ENCODE results near the gene TEKT3. TPM values are rescaled to one million over a fixed set of nuclear protein-coding genes. Genes with fewer than 3 reads are reported as not detected.

The TEKT3 gene
- total RNA-seq, 4 donors from 2014 or later = not detected

DNA sequence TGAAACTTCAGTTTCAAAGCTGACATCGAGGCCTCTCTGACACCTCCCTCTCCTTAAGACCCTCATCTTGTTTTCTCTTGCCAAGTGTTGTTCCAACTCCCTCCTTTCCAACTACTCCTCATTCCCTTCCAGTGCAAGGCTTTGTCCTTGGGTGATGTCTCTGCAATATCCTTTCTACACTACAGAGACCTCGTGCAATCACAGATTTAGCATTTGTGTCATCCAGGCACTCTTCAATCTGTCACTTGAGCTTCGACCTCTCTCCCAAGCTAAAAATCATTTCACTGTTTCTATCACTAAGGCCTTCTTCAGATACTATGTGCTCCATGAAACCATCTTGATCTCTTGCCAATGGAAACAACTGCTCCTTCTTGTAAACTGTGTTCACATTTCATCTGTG lies 31.6 kb downstream of the TEKT3 start:
- Histone ChIP-seq H3K27me3 (no peaks in the 10 kb centered on the region), H3K4me1 (peaks cover 0 to 23% (median 7%) of the 10 kb centered on the region in 4 donors), H3K27ac (replicated peaks in 1 of 4) (no peak overlapping the region), H3K4me3 (no peak overlapping the region), H3K9me3 (no peaks in the 10 kb centered on the region), H3K36me3 (no peaks in the 10 kb centered on the region)
- 53% methylated on average over 3 of the region's 3 CpGs for WGBS
- DNase-seq (ENCODE audit: extremely low spot score) = peak; percentile 62
- intact Hi-C loops (cut with DNase I) = no loop called here
- TF ChIP-seq POLR2AphosphoS5 (IDR thresholded peaks at IDR 0.05) (no peak), POLR2A (IDR thresholded peaks at IDR 0.05; ENCODE audit: low read depth) (no peak)

DNA sequence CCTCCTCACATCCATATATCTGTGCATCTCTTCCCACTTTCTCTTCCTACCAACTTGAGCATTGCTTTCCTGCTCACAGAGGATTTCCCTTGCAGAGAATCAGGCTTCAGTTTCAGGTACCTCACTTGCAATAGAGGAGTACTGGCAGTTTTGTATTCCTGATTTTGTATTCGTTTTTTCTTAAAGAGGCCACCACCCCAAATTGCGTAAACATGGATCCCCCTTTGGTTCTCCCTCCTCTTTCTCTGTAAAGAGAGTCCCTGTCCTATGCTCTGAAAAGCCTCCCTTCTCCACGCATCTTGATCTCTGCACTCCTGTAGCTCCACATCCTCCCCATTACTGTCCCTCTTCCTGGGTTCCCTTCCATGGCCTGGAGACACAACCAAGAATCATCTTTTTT lies 32.2 kb downstream of the TEKT3 start:
- no peak for TF ChIP-seq EP300 (IDR thresholded peaks at IDR 0.05)
- TF ChIP-seq POLR2A (IDR thresholded peaks at IDR 0.05; ENCODE audit: low read depth) = no peak
- no peak for TF ChIP-seq POLR2AphosphoS5 (IDR thresholded peaks at IDR 0.05)
- TF ChIP-seq, protein P1, sequence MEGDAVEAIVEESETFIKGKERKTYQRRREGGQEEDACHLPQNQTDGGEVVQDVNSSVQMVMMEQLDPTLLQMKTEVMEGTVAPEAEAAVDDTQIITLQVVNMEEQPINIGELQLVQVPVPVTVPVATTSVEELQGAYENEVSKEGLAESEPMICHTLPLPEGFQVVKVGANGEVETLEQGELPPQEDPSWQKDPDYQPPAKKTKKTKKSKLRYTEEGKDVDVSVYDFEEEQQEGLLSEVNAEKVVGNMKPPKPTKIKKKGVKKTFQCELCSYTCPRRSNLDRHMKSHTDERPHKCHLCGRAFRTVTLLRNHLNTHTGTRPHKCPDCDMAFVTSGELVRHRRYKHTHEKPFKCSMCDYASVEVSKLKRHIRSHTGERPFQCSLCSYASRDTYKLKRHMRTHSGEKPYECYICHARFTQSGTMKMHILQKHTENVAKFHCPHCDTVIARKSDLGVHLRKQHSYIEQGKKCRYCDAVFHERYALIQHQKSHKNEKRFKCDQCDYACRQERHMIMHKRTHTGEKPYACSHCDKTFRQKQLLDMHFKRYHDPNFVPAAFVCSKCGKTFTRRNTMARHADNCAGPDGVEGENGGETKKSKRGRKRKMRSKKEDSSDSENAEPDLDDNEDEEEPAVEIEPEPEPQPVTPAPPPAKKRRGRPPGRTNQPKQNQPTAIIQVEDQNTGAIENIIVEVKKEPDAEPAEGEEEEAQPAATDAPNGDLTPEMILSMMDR (IDR thresholded peaks at IDR 0.05) = no peak
- Histone ChIP-seq H3K4me1 (peaks cover 0 to 23% (median 7%) of the 10 kb centered on the region in 4 donors), H3K9me3 (no peaks in the 10 kb centered on the region), H3K27ac (replicated peaks in 1 of 4) (no peak overlapping the region), H3K36me3 (no peaks in the 10 kb centered on the region), H3K4me3 (no peak overlapping the region), H3K27me3 (no peaks in the 10 kb centered on the region)
- intact Hi-C loops (cut with DNase I) = no loop called here
- WGBS = 95% methylated on average over 3 of the region's 3 CpGs
- no peak for DNase-seq (ENCODE audit: extremely low spot score)

DNA sequence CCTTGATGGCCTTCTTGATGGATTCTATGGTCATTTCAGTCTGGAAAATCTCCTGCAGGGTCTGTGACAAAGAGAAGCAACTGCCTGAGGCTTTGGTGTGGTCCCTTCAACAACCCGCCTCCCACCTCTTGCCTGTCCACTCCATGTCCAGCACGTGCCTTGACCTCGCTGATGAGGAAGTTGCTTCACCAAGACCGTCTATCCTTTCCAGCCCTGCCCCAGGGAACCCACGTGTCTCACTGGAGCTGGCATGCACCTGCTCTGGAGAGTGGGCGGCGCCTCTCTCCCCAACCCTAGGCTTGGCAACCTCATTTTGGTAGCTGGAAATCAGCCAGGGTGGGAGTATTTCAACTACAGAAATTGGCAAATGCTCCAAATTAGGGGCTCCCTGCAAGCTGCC lies 32.6 kb downstream of the TEKT3 start:
- peaks cover 0 to 23% (median 7%) of the 10 kb centered on the region in 4 donors for H3K4me1 ChIP-seq
- no peak overlapping the region for H3K27ac ChIP-seq (replicated peaks in 1 of 4)
- no peaks in the 10 kb centered on the region for H3K36me3 ChIP-seq
- 87% methylated on average over 7 of the region's 7 CpGs for WGBS
- H3K9me3 ChIP-seq = no peaks in the 10 kb centered on the region
- no peak overlapping the region for H3K4me3 ChIP-seq
- no peak for TF ChIP-seq EP300 (IDR thresholded peaks at IDR 0.05)
- TF ChIP-seq, protein P1 (IDR thresholded peaks at IDR 0.05) = no peak
- no peak for TF ChIP-seq POLR2AphosphoS5 (IDR thresholded peaks at IDR 0.05)
- TF ChIP-seq POLR2A (IDR thresholded peaks at IDR 0.05; ENCODE audit: low read depth) = no peak
- intact Hi-C loops (cut with DNase I) = no loop called here
- no peaks in the 10 kb centered on the region for H3K27me3 ChIP-seq
- peak; percentile 87 for DNase-seq (ENCODE audit: extremely low spot score)

DNA sequence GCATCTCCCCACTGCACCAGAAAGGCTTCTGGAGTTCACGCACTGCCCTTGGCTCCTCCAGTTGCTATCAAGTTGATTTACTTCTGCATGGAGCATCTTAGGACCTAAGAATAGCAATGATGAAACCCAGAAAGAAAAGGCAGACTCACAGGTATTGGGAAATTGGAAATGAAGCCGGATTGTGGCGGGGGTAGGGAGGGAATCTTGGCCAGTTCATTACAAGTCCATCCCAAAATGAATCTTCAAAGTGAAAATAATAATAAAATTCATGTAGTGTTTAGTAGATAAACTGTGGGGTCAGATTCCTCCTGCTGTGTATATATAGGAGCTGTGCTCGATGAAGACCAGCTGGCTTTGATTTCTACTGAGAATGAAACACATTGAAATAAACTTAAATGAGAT lies 33.7 kb downstream of the TEKT3 start:
- 45% methylated on average over 4 of the region's 4 CpGs for WGBS
- Histone ChIP-seq H3K4me1 (peaks cover 0 to 23% (median 7%) of the 10 kb centered on the region in 4 donors), H3K36me3 (no peaks in the 10 kb centered on the region), H3K27ac (replicated peaks in 1 of 4) (peak overlapping the region in 1 of 4 donors; percentile 16), H3K9me3 (no peaks in the 10 kb centered on the region), H3K27me3 (no peaks in the 10 kb centered on the region), H3K4me3 (no peak overlapping the region)
- intact Hi-C loops (cut with DNase I) = no loop called here
- TF ChIP-seq POLR2AphosphoS5 (IDR thresholded peaks at IDR 0.05) = peak; percentile 13 to 30
- TF ChIP-seq, protein P1 (IDR thresholded peaks at IDR 0.05) = no peak
- TF ChIP-seq EP300 (IDR thresholded peaks at IDR 0.05) = no peak
- DNase-seq (ENCODE audit: extremely low spot score) = no peak

DNA sequence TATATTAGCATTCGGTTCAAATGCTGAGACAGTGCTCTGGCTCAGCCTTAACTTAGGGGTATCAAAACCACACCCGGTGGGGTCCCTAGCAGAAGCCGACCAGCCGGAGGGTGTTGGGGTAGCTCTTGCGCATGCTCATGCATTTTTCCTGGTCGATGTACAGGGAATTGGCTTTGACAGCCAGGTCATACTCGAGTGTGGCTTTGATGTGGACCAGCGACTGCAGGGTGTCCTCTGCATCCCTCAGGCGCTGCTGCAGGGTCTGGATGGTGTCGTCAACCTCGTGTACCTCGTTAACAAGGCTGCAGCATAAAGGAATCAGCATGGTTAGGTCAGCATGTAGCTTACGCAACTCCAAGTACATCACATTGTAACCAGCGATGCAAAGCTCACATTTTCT lies 37.5 kb downstream of the TEKT3 start:
- TF ChIP-seq, protein P1 (IDR thresholded peaks at IDR 0.05) = no peak
- TF ChIP-seq POLR2A (IDR thresholded peaks at IDR 0.05; ENCODE audit: low read depth) (no peak), POLR2AphosphoS5 (IDR thresholded peaks at IDR 0.05) (no peak), EP300 (IDR thresholded peaks at IDR 0.05) (no peak)
- Histone ChIP-seq H3K27ac (replicated peaks in 1 of 4) (no peak overlapping the region), H3K4me3 (no peak overlapping the region), H3K27me3 (no peaks in the 10 kb centered on the region), H3K4me1 (peaks cover 0 to 19% (median 7%) of the 10 kb centered on the region in 4 donors), H3K9me3 (no peaks in the 10 kb centered on the region), H3K36me3 (no peaks in the 10 kb centered on the region)
- intact Hi-C loops (cut with DNase I) = no loop called here
- WGBS = 92% methylated on average over 13 of the region's 14 CpGs
- DNase-seq (ENCODE audit: extremely low spot score) = no peak

All from esophagus muscularis mucosa (tissue), 4 donors.